K562 (cell line): ENCODE results near the gene MCOLN2. TPM values are rescaled to one million over a fixed set of nuclear protein-coding genes. Genes with fewer than 3 reads are reported as not detected.

Source experiments
- ATAC-seq: fragments of 200-7000 bp; cut with Tn5 transposase; 3 replicates; pipeline ENCODE4 v1.9.1; 2020; ENCODE audit warnings: moderate library complexity
- BruUV-seq: library from RNA; stranded (reverse); fragments of 400-500 nt; replicated peaks from 2 replicates; lab custom pipeline; 2021; lab: Mats Ljungman, UMichigan
- CTCF ChIA-PET: fragments of 300-600 bp; formaldehyde crosslinking; extraction: SDS; loops from one replicate; lab custom pipeline; 2021; ENCODE audit warnings: low intra/inter-chr PET ratio; lab: Yijun Ruan, JAX
- POLR2A ChIA-PET: fragments of 300-600, 350-650 bp; sonication (Branson Sonifier 250); formaldehyde crosslinking; extraction: SDS; loops from one replicate; lab custom pipeline; 2021; ENCODE audit warnings: antibody characterized with exemption, inconsistent platforms; lab: Yijun Ruan, JAX
- DNase-seq, 4 experiments: peaks; one replicate each; pipeline versions ENCODE4 v3.0.0 to v3.0.0-alpha.2; 2011 to 2018; ENCODE audit warnings: low spot score in 3 of 4, mixed read lengths in 3 of 4; ENCODE audit errors: extremely low read depth in 1 of 4
- FAIRE-seq: peaks from 2 replicates; lab custom pipeline; 2011; peaks lifted over from hg19 to GRCh38; lab: Jason Lieb, UNC
- H2AFZ ChIP-seq: 2 replicates; pipeline ENCODE4 v1.6.0; 2011; ENCODE audit warnings: low read depth, low read length, control low read depth, inconsistent platforms
- H3K27ac ChIP-seq: fragments of 200-600 bp; 3 replicates; pipeline ENCODE4 v1.8.0; 2011; ENCODE audit warnings: low read depth, mild to moderate bottlenecking, control low read depth, inconsistent platforms, low read length, moderate library complexity, mixed read lengths; ENCODE audit errors: extremely low read depth
- H3K27me3 ChIP-seq, 2 experiments: fragments of 300-600 bp in 1 of 2; 2 replicates in 1 of 2; 3 replicates in 1 of 2; pipeline versions ENCODE4 v1.6.0 to v1.8.0; 2011; ENCODE audit warnings: inconsistent platforms in 2 of 2, low read length in 2 of 2, mild to moderate bottlenecking in 1 of 2, mixed read lengths in 1 of 2, moderate library complexity in 1 of 2; ENCODE audit not compliant: control insufficient read depth in 2 of 2, insufficient read depth in 2 of 2
- H3K36me3 ChIP-seq: fragments of 300-600 bp; 3 replicates; pipeline ENCODE4 v1.8.0; 2011; ENCODE audit warnings: mild to moderate bottlenecking, low read length, inconsistent platforms; ENCODE audit not compliant: control insufficient read depth, insufficient read depth
- H3K4me1 ChIP-seq, 2 experiments: fragments of 200-600 bp in 1 of 2; replicated peaks in 1 of 2; 2 replicates in 1 of 2; 3 replicates in 1 of 2; pipeline versions ENCODE4 v1.5.1 to v1.8.0; 2011; ENCODE audit warnings: inconsistent platforms in 2 of 2, low read length in 2 of 2, mild to moderate bottlenecking in 1 of 2, mixed read lengths in 1 of 2, moderate library complexity in 1 of 2; ENCODE audit not compliant: control insufficient read depth in 2 of 2, insufficient read depth in 2 of 2
- H3K4me2 ChIP-seq: 2 replicates; pipeline ENCODE4 v1.6.1; 2011; ENCODE audit warnings: low read length, control low read depth, inconsistent platforms, mixed read lengths; ENCODE audit not compliant: insufficient read depth
- H3K4me3 ChIP-seq: fragments of 200-600 bp; sonication (generic), shearing (Covaris generic); 2 replicates; pipeline ENCODE4 v1.5.1; 2016; ENCODE audit warnings: control low read depth, inconsistent platforms
- H3K79me2 ChIP-seq: fragments of 200-600 bp; 3 replicates; pipeline ENCODE4 v1.8.0; 2011; ENCODE audit warnings: low read length, inconsistent platforms; ENCODE audit not compliant: control insufficient read depth, insufficient read depth
- H3K9ac ChIP-seq, 2 experiments: 2 replicates each; pipeline versions ENCODE4 v1.6.0 to v1.6.1; 2011; ENCODE audit warnings: low read depth in 2 of 2, low read length in 2 of 2, control low read depth in 1 of 2, inconsistent platforms in 1 of 2, mild to moderate bottlenecking in 1 of 2, mixed read lengths in 1 of 2; ENCODE audit not compliant: insufficient read depth in 1 of 2
- H3K9me1 ChIP-seq: one replicate; pipeline ENCODE4 v1.6.0; 2011; ENCODE audit warnings: inconsistent platforms, mild to moderate bottlenecking, low read length, moderate library complexity; ENCODE audit not compliant: control insufficient read depth, insufficient read depth
- H3K9me3 ChIP-seq: replicated peaks from 2 replicates; pipeline ENCODE4 v1.5.1; 2011; ENCODE audit warnings: low read depth, low read length, inconsistent platforms; ENCODE audit not compliant: control insufficient read depth, insufficient read depth
- H4K20me1 ChIP-seq: replicated peaks from 2 replicates; pipeline ENCODE4 v1.6.1; 2011; ENCODE audit warnings: low read length, inconsistent platforms, mixed read lengths; ENCODE audit not compliant: control insufficient read depth, insufficient read depth
- ADNP ChIP-seq: fragments of 200-800 bp; sonication (Bioruptor generic); IDR thresholded peaks from 2 replicates; pipeline ENCODE4 v1.6.1; 2016; ENCODE audit warnings: missing genetic modification characterization, missing compliant biosample characterization
- ARHGAP35 ChIP-seq: fragments of 450-650 bp; IDR thresholded peaks from 2 replicates; pipeline ENCODE4 v1.6.1; 2018; ENCODE audit not compliant: partially characterized antibody
- CEBPB ChIP-seq: fragments of 450-650 bp; IDR thresholded peaks from 2 replicates; pipeline ENCODE4 v1.6.1; 2016; ENCODE audit warnings: missing genetic modification characterization, missing compliant biosample characterization
- CEBPG ChIP-seq, 3 experiments: fragments of 200-800 bp in 1 of 3; sonication (Bioruptor generic) in 1 of 3; sonication (generic) in 1 of 3; formaldehyde crosslinking in 1 of 3; IDR thresholded peaks in 2 of 3; conservative IDR thresholded peaks in 1 of 3; 2 replicates each; pipeline versions ENCODE4 v1.6.1 to v1.8.0; 2016 to 2022; ENCODE audit warnings: missing compliant biosample characterization in 2 of 3, missing genetic modification characterization in 2 of 3, mild to moderate bottlenecking in 1 of 3, missing genetic modification reagents in 1 of 3
- CSDE1 ChIP-seq, 2 experiments: fragments of 450-650 bp; IDR thresholded peaks; 2 replicates each; pipeline ENCODE4 v1.6.1; 2016; ENCODE audit warnings: mild to moderate bottlenecking in 1 of 2
- HDGF ChIP-seq: fragments of 450-650 bp; IDR thresholded peaks from 2 replicates; pipeline ENCODE4 v1.6.1; 2016
- HES1 ChIP-seq: fragments of 450-650 bp; IDR thresholded peaks from 2 replicates; pipeline ENCODE4 v1.6.1; 2016; ENCODE audit warnings: low read depth, mild to moderate bottlenecking, moderate library complexity
- MED1 ChIP-seq: sonication (generic); formaldehyde crosslinking; IDR thresholded peaks from 2 replicates; pipeline ENCODE4 v1.8.1; 2023; ENCODE audit warnings: missing genetic modification reagents, borderline replicate concordance
- PHTF2 ChIP-seq: fragments of 250-450 bp; sonication (Bioruptor Pico); IDR thresholded peaks from 2 replicates; pipeline ENCODE4 v1.5.0; 2021; ENCODE audit warnings: mild to moderate bottlenecking
- THAP7 ChIP-seq: fragments of 250-450 bp; sonication (Bioruptor Pico); IDR thresholded peaks from 2 replicates; pipeline ENCODE4 v1.5.0; 2021
- WGBS: fragments of 100-300 bp; shearing (Covaris generic); methylation state at CpG from one replicate; pipeline ENCODE4 v1.1.6; 2016; ENCODE audit warnings: low coverage, mixed read lengths; ENCODE audit not compliant: insufficient coverage; ENCODE audit errors: missing lambda C conversion rate; 5-methylcytosine and 5-hydroxymethylcytosine counted together
- in situ Hi-C: fragments of 300-500 bp; cut with MboI; formaldehyde crosslinking; loops from 4 replicates; pipeline ENCODE4 v1.15.0; 2018; ENCODE audit warnings: inconsistent platforms, mixed read lengths
- intact Hi-C: fragments of 100-400 bp; cut with micrococcal nuclease; formaldehyde crosslinking; loops from 2 replicates; pipeline ENCODE4 v1.14.2; 2022
- polyA plus RNA-seq, 8 experiments: library from polyadenylated mRNA; depleted of rRNA in 4 of 8; stranded (reverse) in 5 of 8; unstranded in 3 of 8; fragments of >200 nt; fragmentation: Nextera tagmentation in 2 of 8; fragmentation: Illumina TruSeq in 1 of 8; extraction: Ambion mirVana in 2 of 8; extraction: Trizol in 1 of 8; gene quantifications; 2 replicates each; pipeline versions ENCODE4 v1.2.1 to v1.2.3, GENCODE V29; 2011 to 2014; ENCODE audit warnings: inconsistent platforms in 1 of 8, missing spikeins in 1 of 8
- total RNA-seq, 7 experiments: library from RNA; depleted of rRNA in 6 of 7; stranded (reverse); fragments of >200 nt in 6 of 7; fragmentation: Illumina TruSeq in 2 of 7; extraction: Trizol in 2 of 7; gene quantifications; 2 replicates each; pipeline versions ENCODE4 v1.2.1 to v1.2.3, GENCODE V29; 2011 to 2021; ENCODE audit warnings: low replicate concordance in 1 of 7
- TF ChIP-seq, protein P1 (sequence below): sonication (generic); formaldehyde crosslinking; IDR thresholded peaks from 2 replicates; pipeline ENCODE4 v1.8.0; 2022; ENCODE audit warnings: mild to moderate bottlenecking, missing genetic modification reagents, borderline replicate concordance
- TF ChIP-seq, protein P2 (sequence below), 2 experiments: fragments of 450-650 bp in 1 of 2; sonication (generic) in 1 of 2; formaldehyde crosslinking in 1 of 2; IDR thresholded peaks in 1 of 2; conservative IDR thresholded peaks in 1 of 2; 2 replicates each; pipeline versions ENCODE4 v1.6.1 to v1.8.1; 2016 to 2023; ENCODE audit warnings: mild to moderate bottlenecking in 2 of 2, moderate library complexity in 2 of 2, inconsistent platforms in 1 of 2, missing genetic modification reagents in 1 of 2

MCOLN2 gene
- total and polyA plus RNA-seq, 9 of the 15 experiments (the other 6 are each of a cell fraction or from before 2014, with no cell fraction given), result 0.18 TPM; not detected in 8

- Histone ChIP-seq H3K9ac (no peak overlapping the region), H3K4me2 (no peak overlapping the region), H3K4me1 (no peaks in the 10 kb centered on the region), H2AFZ (no peak overlapping the region), H3K27me3 (peaks cover 2 to 13% of the 10 kb centered on the region in 2 experiments; a peak in 2 of 5 replicates), H3K4me3 (no peak overlapping the region), H3K27ac (no peak overlapping the region), H3K36me3 (no peaks in the 10 kb centered on the region), H3K9me3 (no peaks in the 10 kb centered on the region), H3K9me1 (no peaks in the 10 kb centered on the region), H4K20me1 (no peaks in the 10 kb centered on the region; the same call in 1 of the 2 replicates), H3K79me2 (no peaks in the 10 kb centered on the region)
- ChIA-PET POLR2A (no interaction called here), CTCF (no interaction called here)
- in situ Hi-C loops (no loop called here), intact Hi-C loops (no loop called here)
- ATAC-seq (no peak), FAIRE-seq (no peak), DNase-seq (no peak)
- no TSS peak for BruUV-seq
- TF ChIP-seq ARHGAP35, result no peak
- no peak for TF ChIP-seq CEBPG (CRISPR knock-in tag; IDR thresholded peaks at IDR 0.05)
- no peak for TF ChIP-seq CEBPG (tag; conservative IDR thresholded peaks at IDR 0.05 in 1 of 2, IDR thresholded peaks at IDR 0.05 in 1 of 2)
These were observed 25.8 kb upstream of the MCOLN2 start for GRCh38 chr1:85022700-85023099.

DNA sequence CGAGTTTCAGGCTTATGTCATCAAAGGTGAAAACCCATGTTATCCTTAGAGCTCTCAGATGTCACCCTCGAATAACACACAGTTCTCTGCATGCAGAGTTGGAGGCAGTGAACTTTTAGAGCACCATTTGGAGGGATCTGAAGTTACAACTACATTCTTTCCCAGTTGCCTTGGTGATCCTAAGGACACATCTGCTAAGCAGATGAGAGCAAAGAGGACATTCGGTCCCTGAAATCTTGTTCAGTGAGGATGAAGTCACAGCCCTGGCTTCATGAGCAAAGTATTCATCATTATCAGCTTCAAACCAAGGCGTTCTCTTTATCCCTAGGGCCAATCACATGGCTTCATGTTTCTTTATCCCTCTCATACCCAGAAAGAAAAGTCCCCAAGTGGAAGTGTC, 23.1 kb upstream of the MCOLN2 start:
- in situ Hi-C loops, result no loop called here
- CTCF ChIA-PET, result no interaction called here
- intact Hi-C loops, result no loop called here

More for the DNA sequence above, 23.1 kb upstream of the MCOLN2 start:
- no peaks in the 10 kb centered on the region for H3K9me1 ChIP-seq
- H2AFZ ChIP-seq, result no peak overlapping the region
- H3K9me3 ChIP-seq, result no peaks in the 10 kb centered on the region
- peaks cover 2 to 8% of the 10 kb centered on the region in 2 experiments; a peak in 2 of 5 replicates for H3K27me3 ChIP-seq
- no peak overlapping the region for H3K4me2 ChIP-seq
- no peak for TF ChIP-seq HDGF
- TF ChIP-seq, protein P1, sequence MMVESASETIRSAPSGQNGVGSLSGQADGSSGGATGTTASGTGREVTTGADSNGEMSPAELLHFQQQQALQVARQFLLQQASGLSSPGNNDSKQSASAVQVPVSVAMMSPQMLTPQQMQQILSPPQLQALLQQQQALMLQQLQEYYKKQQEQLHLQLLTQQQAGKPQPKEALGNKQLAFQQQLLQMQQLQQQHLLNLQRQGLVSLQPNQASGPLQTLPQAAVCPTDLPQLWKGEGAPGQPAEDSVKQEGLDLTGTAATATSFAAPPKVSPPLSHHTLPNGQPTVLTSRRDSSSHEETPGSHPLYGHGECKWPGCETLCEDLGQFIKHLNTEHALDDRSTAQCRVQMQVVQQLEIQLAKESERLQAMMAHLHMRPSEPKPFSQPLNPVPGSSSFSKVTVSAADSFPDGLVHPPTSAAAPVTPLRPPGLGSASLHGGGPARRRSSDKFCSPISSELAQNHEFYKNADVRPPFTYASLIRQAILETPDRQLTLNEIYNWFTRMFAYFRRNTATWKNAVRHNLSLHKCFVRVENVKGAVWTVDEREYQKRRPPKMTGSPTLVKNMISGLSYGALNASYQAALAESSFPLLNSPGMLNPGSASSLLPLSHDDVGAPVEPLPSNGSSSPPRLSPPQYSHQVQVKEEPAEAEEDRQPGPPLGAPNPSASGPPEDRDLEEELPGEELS (CRISPR knock-in tag), result no peak
- TF ChIP-seq CEBPB (tag), result no peak
- TF ChIP-seq HES1, result no peak
- no peak for TF ChIP-seq CSDE1 (IDR thresholded peaks at IDR 0.05)
- no peak for TF ChIP-seq PHTF2
- TF ChIP-seq ADNP (tag), result no peak
- no peak for TF ChIP-seq THAP7 (CRISPR knock-in tag)
- no peak for TF ChIP-seq MED1 (CRISPR knock-in tag)
- TF ChIP-seq, protein P2, sequence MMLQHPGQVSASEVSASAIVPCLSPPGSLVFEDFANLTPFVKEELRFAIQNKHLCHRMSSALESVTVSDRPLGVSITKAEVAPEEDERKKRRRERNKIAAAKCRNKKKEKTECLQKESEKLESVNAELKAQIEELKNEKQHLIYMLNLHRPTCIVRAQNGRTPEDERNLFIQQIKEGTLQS (IDR thresholded peaks at IDR 0.05), result no peak
- TF ChIP-seq, protein P2 (CRISPR knock-in tag; conservative IDR thresholded peaks at IDR 0.05), result no peak
- H3K27ac ChIP-seq, result no peak overlapping the region
- FAIRE-seq (no peak), ATAC-seq (no peak), DNase-seq (no peak)
- POLR2A ChIA-PET, result no interaction called here
- H3K9ac ChIP-seq, result no peak overlapping the region
- H3K4me3 ChIP-seq, result no peak overlapping the region
- H3K4me1 ChIP-seq, result no peaks in the 10 kb centered on the region
- H3K36me3 ChIP-seq, result no peaks in the 10 kb centered on the region
- BruUV-seq, result no TSS peak
- WGBS, result 2% methylated on average over 4 of the region's 4 CpGs
- no peaks in the 10 kb centered on the region for H3K79me2 ChIP-seq
- H4K20me1 ChIP-seq, result no peaks in the 10 kb centered on the region; the same call in 1 of the 2 replicates
